ENCODE data around the gene CYP51A1. TPM values are rescaled to one million over a fixed set of nuclear protein-coding genes. Genes with fewer than 3 reads are reported as not detected.

CYP51A1 gene
- total RNA-seq, 1 experiment from 2014 or later, result 80.0 TPM

GRCh38 chr7:92075455-92076158 is 58.7 kb downstream of the CYP51A1 start:
- Histone ChIP-seq H3K23ac (ENCODE audit: insufficient read length, low read depth, low read length) (no peak overlapping the region), H3K9me3 (ENCODE audit: control insufficient read depth, low read depth, low read length) (no peaks in the 10 kb centered on the region), H2BK120ac (ENCODE audit: low read depth, low read length, poor library complexity, severe bottlenecking) (no peak overlapping the region), H3K27ac (ENCODE audit: insufficient read length, low read depth, low read length) (no peak overlapping the region), H2AFZ (ENCODE audit: low read length) (no peak overlapping the region), H3K23me2 (ENCODE audit: insufficient read length, low read depth, low read length, poor library complexity, severe bottlenecking) (no peaks in the 10 kb centered on the region), H3K4me2 (ENCODE audit: insufficient read depth, insufficient read length, low read length) (no peak overlapping the region), H3K9ac (ENCODE audit: extremely low read depth, insufficient read length, low read length) (no peak overlapping the region), H2BK5ac (ENCODE audit: insufficient read length, low read length) (no peak overlapping the region), H3K27me3 (ENCODE audit: insufficient read depth, low read length) (no peaks in the 10 kb centered on the region), H2BK12ac (ENCODE audit: insufficient read length, low read depth, low read length) (no peak overlapping the region), H3K4me1 (ENCODE audit: insufficient read depth, low read length) (no peaks in the 10 kb centered on the region), H2AK5ac (ENCODE audit: insufficient read length, low read length) (no peak overlapping the region), H3T11ph (ENCODE audit: low read length) (no peak overlapping the region), H2BK20ac (ENCODE audit: low read depth, low read length, poor library complexity, severe bottlenecking) (no peak overlapping the region), H3K56ac (ENCODE audit: insufficient read length, low read depth, low read length) (no peak overlapping the region), H4K8ac (replicated peaks; ENCODE audit: insufficient read length, low read depth, low read length) (no peak overlapping the region), H2BK15ac (ENCODE audit: low read depth, low read length) (no peak overlapping the region), H3K4ac (ENCODE audit: low read depth, low read length) (no peak overlapping the region), H3K79me2 (ENCODE audit: insufficient read depth, low read length) (no peaks in the 10 kb centered on the region), H4K5ac (ENCODE audit: insufficient read length, low read depth, low read length) (no peak overlapping the region), H3K14ac (ENCODE audit: insufficient read depth, low read length) (no peak overlapping the region), H3K18ac (ENCODE audit: insufficient read length, low read depth, low read length) (no peak overlapping the region), H3K79me1 (ENCODE audit: insufficient read depth, low read depth, low read length, poor library complexity, severe bottlenecking) (no peaks in the 10 kb centered on the region), H4K91ac (ENCODE audit: insufficient read length, low read depth, low read length) (no peak overlapping the region), H4K20me1 (ENCODE audit: control insufficient read depth, insufficient read depth, insufficient read length) (no peaks in the 10 kb centered on the region)
- Mint-ChIP-seq H3K9me3 (no peaks in the 10 kb centered on the region), H3K36me3 (ENCODE audit: insufficient read depth in 1 of 3, low read depth in 3 of 3) (peaks cover 4 to 38% (median 26%) of the 10 kb centered on the region in 3 experiments), H3K27ac (no peak overlapping the region), H3K4me1 (no peaks in the 10 kb centered on the region), H3K4me3 (no peak overlapping the region), H3K27me3 (ENCODE audit: low read depth) (no peaks in the 10 kb centered on the region)
- no CpG with 5 or more reads among the region's 4 CpGs for WGBS (ENCODE audit: extremely low coverage, insufficient read length, low lambda C conversion rate)
- no peak for TF ChIP-seq CTCF (conservative IDR thresholded peaks at IDR 0.05)
- DNase-seq, result no peak

Data from H9 (cell line).